Activated CD8-positive, alpha-beta memory T cell treated with anti-CD3 and anti-CD28 coated beads, Interleukin-2, amount 50 U/mL, for 48 hours (primary cell): ENCODE data around the gene RAI1.
A peak's percentile ranks its signal among the peaks of the same experiment; 100 is the strongest.
"Not testable (repeated sequence)": the region's sequence is repeated elsewhere in the genome, so short reads cannot be mapped to it uniquely, and the experiment has no call there.

Source experiments
- DNase-seq: peaks from one replicate; pipeline ENCODE4 v3.0.0-alpha.2; 2020

RAI1 gene, protein sequence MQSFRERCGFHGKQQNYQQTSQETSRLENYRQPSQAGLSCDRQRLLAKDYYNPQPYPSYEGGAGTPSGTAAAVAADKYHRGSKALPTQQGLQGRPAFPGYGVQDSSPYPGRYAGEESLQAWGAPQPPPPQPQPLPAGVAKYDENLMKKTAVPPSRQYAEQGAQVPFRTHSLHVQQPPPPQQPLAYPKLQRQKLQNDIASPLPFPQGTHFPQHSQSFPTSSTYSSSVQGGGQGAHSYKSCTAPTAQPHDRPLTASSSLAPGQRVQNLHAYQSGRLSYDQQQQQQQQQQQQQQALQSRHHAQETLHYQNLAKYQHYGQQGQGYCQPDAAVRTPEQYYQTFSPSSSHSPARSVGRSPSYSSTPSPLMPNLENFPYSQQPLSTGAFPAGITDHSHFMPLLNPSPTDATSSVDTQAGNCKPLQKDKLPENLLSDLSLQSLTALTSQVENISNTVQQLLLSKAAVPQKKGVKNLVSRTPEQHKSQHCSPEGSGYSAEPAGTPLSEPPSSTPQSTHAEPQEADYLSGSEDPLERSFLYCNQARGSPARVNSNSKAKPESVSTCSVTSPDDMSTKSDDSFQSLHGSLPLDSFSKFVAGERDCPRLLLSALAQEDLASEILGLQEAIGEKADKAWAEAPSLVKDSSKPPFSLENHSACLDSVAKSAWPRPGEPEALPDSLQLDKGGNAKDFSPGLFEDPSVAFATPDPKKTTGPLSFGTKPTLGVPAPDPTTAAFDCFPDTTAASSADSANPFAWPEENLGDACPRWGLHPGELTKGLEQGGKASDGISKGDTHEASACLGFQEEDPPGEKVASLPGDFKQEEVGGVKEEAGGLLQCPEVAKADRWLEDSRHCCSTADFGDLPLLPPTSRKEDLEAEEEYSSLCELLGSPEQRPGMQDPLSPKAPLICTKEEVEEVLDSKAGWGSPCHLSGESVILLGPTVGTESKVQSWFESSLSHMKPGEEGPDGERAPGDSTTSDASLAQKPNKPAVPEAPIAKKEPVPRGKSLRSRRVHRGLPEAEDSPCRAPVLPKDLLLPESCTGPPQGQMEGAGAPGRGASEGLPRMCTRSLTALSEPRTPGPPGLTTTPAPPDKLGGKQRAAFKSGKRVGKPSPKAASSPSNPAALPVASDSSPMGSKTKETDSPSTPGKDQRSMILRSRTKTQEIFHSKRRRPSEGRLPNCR (N-terminal part only)

DNA sequence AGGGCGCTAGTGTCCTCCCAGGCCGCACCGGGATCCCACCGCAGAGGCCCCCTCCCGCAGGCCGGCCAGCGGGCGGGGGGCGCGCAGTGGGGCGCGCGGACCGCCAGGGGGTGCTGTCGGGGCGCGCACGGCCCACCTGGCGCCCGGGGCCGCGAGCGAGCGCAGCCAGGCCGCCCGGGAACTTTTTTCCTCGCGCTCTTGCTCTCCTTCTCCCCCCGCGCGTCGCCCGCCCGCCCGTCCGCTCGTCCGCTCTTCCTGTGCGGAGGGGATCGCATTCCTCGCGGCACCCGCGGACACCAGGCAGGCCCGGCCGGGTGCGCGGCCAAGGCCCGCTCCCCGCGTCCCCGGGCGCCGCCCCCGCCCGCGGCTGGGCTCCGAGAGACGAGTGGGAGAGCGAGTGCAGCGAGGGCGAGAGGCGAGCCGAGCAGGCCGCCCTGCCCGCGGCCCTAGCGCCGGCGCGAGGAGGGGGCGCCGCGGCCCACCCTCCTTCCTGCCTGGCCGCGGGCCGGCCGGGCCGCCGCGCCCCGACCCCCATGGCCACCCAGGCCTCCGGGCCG lies at the start of gene RAI1:
Gene RAI1 (plus strand): TSS at position 272 of the 557 bp plus-strand sequence. CDS start 111,491 bp downstream, outside the sequence.
- DNase-seq, result peak; percentile 90

DNA sequence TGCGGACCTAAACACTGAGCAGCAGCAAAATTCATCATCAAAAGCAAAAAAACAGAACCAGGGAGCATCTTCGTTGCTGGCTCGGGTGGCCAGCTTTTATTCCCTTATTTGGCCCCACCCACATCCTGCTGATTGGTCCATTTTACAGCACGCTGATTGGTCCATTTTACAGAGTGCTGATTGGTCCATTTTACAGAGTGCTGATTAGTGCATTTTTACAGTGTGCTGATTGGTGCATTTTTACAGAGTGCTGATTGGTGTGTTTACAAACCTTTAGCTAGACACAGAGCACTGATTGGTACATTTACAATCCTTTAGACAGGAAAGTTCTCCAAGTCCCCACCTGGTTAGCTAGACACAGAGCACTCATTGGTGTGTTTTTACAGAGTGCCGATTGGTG lies 48.6 kb upstream of the RAI1 start:
- DNase-seq, result not testable (repeated sequence)

DNA sequence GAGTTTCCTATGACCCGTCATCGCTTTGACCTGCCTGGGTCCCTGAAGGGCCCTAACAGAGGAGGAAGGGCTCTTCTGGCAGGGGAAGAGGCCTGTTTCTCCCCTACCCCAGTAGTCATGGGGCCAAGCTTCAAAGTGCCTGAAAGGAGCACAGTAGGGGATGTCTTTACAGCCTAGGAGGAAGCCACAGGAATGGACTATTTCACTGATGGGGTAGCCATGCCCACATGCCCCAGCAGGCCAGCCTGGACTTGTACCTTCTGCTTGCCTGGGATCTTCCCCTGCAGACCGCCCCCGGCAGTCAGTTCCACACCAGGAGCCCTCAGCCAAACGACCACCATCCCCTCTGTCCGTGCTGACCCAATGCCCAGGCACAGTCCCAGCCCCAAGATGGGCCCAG lies 47.9 kb upstream of the RAI1 start:
- no peak for DNase-seq

DNA sequence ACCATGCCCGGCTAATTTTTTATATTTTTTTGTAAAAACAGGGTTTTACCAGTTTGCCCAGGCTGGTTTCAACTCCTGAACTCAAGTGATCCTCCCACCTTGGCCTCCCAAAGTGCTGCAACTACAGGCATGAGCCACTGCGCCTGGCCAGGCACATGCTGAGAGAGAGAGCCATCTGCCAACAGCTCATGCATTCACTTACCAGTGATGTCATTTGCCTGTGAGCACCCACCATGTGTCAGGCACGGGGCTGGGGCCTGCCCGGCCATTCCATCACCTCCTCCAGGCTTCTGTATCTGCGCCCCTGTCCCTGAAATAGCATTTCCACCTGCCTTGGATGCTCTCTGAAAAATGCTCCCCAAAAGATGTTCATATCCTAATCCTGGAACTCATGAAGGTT lies 46.1 kb upstream of the RAI1 start:
- no peak for DNase-seq

DNA sequence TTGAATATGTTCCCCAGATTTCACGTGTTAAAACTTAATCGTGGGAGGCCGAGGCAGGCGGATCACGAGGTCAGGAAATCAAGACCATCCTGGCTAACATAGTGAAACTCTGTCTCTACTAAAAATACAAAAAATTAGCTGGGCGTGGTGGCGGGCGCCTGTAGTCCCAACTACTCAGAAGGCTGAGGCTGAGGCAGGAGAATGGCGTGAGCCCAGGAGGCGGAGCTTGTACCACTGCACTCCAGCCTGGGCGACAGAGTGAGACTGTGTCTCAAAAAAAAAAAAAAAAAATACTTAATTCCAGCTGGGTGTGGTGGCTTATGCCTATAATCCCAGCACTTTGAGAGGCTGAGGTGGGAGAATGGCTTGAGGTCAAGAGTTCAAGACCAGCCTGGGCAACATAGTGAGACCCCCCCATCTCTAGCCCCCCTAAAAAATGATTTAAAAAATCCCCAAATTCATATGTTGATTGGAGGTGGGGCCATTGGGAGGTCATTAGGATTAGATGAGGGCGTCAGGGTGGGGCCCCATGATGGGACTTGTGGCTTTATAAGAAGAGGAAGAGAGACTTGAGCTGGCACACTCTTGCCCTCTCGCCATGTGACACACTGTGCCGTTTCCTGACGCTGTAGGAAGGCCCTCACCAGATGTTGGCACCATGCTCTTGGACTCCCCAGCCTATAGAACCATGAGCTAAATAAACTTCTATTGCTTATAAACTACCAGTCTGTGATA lies 45.6 kb upstream of the RAI1 start:
- DNase-seq, result not testable (repeated sequence)

DNA sequence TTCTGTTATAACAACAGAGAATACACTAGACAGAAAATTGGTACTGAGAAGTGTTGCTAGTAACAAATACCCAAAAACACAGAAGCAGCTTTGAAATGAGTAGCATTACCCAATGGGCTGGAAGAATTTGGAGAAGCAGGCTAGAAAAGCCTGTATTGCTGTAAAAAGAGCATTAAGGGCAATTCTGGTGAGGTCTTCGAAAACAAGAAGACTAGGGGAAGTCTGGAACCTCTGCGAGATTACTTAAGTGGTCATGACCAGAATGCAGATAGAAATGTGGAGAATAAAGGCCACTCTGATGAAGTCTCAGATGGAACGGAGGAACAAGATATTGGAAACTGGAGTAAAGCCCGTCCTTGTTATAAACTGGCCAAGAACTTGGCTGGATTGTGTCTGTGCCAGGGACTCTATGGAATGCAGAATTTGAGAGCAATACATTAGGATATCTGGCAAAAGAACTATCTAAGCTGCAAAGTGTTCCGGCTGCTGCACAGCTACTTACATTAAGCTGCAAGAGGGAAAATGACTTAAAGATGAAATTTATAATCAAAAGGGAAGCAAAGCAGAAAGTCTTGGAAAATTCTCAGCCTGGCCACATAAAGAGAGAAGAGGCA lies 44.9 kb upstream of the RAI1 start:
- no peak for DNase-seq

DNA sequence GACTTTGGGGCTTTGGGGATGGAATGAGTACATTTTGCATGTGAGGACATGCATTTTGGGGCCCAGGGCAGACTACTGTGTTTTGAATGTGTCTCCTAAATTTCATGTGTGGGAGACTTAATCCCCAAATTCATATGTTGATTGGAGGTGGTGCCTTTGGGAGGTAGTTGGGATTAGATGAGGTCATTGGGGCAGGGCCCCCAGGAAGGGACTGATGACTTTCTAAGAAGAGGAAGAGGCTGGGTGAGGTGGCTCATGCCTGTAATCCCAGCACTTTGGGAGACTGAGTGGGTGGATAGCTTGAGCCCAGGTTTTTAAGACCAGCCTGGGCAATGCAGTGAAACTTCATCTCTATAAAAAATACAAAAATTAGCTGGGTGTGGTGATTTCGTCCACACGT lies 42.8 kb upstream of the RAI1 start:
- DNase-seq, result no peak

DNA sequence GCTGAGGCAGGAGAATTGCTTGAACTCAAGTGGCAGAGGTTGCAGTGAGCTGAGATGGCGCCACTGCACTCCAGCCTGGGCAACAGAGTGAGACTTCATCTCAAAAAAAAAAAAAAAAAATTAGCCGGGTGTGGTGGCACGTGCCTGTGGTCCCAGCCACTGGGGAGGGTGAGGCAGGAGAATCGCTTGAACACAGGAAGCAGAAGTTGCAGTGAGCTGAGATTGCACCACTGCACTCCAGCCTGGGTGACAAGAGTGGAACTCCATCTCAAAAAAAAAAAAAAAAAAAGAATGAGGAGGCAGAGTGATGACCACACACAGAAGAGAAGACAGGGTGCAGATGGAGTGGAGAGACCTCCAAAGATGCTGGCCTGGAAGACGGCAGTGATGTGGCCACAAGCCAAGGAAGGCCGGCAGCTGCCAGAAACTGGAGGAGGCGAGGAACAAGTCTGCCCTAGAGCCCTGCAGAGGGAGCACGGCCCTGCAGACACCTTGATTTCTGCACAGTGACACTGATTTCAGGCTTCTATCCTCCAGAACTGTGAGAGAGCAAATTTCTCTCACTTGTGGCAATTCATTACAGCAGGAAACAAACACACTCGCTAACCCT lies 41.5 kb upstream of the RAI1 start:
- not testable (repeated sequence) for DNase-seq

DNA sequence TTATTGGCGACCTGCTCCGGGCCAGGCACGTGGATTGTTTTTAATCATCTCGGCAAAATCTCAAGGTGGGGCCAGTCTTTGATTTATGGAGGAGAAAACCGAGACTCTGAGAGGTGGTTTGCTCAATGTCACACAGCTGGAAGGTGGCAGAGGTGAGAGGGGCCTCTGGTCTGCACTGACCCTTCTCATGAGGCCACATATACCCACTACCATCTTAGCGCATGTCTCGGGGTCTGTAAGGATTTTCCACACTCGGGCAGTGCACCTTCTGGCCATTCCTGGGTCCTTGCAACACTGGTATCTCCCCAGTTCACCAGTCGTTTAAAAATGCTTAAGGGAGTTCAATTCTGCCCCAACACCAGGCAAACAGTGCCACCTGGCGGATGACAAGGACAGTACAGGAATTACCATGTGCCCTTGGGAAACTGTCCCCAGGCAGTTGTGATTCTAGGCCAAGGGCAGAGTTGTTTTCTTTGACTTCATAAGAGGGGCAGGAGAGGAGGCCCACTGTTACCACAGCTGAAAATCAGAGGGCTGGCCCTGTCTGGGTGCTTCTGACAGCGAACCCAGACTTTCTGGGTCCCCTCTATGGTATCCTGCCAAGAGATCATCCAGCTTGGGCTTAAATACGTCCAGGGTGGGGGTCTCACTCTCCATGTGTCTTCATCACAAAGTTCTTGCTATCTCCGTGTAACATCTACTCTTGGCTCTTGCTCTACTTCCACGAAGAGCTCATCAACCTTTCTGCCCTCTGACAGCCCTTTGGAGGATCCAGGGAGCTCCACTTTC lies 39.4 kb upstream of the RAI1 start:
- peak; percentile 92 for DNase-seq

DNA sequence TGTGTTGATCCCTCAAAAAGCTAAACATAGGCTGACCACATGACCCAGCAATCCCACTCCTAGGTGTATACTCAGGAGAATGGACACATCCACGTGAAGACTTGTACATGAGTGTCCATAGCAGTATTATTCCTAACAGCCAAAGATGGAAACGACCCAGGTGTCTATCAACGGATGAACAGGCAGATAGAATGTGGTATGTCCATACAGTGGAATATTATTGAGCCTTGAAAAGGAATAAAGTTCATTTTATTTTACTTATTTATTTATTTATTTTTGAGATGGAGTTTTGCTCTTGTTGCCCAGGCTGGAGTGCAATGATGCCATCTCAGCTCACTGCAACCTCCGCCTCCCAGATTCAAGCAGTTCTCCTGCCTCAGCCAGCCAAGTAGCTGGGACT lies 36.1 kb upstream of the RAI1 start:
- DNase-seq, result not testable (repeated sequence)

DNA sequence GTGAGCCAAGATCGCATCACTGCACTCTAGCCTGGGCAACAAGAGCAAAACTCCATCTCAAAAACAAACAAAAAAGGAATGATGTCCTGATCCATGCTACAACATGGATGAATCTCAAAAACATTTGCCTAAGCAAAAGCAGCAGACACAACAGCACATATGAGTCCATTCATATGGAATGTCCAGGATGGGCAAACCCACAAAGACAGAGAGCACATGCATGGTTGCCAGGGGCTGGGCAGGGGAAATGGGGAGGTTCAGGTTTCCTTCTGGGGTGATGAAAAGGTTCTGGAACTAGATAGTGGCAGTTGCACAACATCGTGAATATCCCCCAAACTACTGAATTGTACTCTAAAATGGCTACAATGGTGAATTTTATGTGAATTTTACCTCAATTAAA lies 35.3 kb upstream of the RAI1 start:
- DNase-seq, result no peak

DNA sequence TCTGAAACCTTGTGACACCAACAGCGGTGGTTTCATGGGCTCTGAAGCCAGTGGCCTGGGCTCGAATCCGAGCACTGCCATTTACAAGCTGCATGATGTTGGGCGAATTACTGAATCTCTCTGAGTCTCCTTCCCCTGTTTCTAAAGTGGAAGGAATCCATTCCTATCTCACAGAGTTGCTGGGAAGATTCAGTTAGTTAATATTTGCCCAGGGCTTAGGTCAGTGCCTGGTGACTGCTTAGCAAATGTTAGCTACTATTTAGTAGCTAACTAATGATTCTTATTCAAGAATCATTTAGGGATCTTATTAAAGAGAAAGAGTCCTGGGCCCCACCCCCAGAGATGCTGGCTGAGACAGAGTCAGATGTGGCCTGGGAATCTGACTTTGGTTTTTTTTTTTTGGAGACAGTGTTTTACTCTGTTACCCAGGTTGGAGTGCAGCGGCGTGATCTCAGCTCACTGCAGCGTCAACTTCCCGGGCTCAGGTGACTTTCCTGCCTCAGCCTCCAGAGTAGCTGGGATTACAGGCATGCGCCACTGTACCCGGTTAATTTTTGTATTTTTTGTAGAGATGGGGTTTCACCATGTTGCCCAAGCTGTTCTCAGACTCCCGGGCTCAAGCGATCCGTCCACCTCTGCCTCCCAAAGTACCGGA lies 33.6 kb upstream of the RAI1 start:
- DNase-seq, result no peak

DNA sequence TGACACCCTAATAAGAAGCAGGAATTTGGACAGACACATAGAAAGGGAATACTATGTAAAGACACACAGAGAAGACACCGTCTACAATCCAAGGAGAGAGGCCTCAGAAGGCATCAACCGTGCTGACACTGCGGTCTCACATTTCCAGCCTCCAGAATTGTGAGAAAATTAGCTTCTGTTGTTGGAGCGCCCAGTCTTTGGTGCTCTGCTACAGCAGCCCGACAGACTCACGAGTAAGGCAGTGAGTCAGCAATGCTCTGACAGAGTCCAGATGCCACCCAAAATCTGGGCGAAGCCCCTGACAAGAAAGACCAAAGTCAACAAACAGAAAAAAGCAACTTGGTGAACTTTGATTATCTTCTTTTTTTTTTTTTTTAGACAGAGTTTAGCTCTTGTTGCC lies 32.5 kb upstream of the RAI1 start:
- DNase-seq, result no peak

DNA sequence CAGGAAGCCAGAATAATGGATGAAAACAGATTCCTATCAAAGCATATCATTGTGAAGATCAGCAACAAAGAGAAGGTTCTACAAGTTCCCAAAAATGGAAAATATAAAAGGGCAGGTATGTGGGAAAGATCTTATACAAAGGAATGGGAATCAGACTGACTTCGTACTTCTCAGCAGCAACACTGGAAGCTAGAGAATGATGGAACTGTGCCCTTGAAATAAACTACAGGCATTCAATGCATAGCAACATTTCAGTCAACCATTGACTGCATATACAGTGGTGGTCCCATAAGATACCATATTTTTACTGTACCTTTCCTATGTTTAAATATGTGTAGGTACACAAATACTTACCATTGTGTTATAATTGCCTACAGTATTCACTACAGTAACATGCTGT lies 30.3 kb upstream of the RAI1 start:
- DNase-seq, result no peak

DNA sequence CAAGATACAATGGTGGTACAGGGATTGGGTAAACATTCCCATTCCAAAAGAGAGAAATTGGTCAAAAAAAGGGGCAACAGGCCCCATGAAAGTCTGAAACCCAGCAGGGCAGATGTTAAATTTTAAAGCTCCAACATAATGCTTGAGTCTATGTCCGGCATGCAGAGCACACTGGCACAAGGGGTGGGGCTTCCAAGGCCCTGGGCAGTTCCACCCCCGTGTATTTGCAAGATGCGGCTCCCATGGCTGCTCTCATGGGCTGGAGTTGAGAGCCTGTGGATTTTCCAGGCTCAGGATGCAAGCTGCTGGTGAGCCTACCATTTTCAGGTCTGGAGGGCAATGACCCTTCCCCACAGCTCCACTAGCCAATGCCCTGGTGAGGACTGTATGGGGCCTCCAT lies 27.9 kb upstream of the RAI1 start:
- no peak for DNase-seq

DNA sequence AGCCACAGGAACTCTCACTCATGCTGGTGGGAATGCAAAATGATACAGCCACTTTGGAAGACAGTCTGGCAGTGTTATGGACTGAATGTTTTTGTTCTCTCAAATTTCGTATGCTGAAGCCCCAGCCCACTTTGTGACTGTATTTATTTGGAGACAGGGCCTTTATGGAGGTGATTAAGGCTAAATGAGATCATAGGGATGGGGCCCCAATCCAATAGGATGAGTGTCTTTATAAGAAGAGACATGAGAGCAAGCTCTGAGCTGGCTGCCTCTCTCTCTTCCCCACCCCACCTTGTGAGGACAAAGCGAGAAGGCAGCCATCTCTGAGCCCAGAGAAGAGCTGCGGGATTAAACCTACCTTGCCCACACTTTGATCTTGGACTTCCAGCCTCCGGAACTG lies 21.9 kb upstream of the RAI1 start:
- DNase-seq, result no peak

DNA sequence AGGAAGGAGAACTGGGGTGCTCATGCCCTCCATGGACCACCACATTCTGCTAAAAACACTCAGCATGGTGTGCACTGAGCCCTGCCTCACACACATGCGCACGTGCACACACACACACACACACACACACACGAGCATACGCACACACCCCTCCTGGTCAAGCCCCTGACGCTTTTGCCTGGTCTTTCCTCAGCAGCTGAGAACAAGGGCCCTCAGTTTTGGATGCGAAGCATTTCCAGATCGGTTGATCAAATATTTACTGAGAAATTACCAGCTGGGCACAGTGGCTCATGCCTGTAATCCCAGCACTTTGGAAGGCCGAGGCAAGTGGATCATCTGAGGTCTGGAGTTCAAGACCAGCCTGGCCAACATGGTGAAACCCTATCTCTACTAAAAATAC lies 20.1 kb upstream of the RAI1 start:
- no peak for DNase-seq

DNA sequence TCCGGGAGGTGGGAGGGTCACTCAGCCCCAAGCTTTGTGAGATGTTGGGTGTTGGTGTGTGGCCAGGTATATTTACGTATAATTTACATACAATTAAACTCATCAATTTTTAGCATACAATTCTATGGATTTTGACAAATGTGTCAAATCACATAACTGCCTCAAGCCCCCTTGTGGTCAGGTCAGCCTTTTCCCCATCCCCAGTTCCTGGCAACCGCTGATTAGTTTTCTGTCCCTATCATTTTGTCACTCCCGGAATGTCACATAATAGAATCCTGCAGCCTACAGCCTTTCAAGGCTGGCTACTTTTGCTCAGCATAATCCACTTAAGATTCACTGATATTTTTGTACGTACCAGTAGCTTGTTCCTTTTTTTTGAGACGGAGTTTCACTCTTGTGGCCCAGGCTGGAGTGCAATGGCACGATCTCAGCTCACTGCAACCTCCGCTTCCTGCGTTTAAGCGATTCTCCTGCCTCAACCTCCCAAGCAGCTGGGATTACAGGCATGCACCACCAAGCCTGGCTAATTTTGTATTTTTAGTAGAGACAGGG lies 19.3 kb upstream of the RAI1 start:
- no peak for DNase-seq

DNA sequence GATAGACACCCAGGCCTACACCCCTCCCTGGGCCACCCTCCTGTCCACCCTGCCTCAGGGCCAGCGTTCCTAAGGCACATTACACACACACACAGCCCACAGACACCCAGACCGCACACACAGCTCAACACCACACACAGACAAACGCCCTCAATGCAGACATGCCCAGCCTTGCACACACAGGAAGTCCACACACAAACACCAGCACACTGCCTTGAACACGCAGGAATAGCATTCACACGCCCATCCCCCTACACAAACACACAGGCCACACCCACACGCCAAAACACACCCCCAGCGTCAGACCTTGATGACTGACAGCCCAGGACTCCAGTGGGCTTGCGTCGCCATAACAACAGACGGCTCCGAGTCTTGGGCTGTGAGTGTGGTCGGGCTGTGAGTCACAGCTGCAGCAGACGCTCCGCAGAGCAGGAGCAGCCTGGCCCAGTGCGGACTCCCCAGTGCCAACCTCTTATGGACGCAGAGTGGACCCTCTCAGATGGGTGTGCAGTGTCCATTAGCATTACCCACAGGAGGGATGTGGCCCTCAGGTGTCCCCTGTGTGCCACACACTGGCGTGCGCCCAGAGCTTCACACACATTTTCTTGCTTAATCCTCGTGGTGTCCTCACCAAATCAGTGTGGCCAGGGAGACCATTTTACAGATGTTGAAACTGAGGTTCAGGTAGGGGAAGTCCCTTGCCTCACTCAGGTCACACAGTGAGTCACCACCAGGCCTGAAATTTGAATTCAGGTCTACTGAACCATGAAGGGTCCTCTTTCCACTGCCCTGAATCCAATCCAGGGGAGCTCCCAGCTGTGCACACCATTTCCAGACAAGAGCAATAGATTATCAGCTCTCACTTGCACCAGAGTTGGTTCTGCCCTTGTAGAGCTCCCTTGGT lies 17.8 kb upstream of the RAI1 start:
- DNase-seq, result peak; percentile 86
